RKO (cell line): ENCODE data around the gene HIVEP3.
A peak's percentile ranks its signal among the peaks of the same experiment; 100 is the strongest.

Experiments used
- DNase-seq: peaks from one replicate; pipeline ENCODE4 v3.0.0-alpha.2; 2016; ENCODE audit warnings: low spot score

HIVEP3 gene

GRCh38 chr1:41730806-41731205 lies 187.9 kb downstream of the HIVEP3 start:
- DNase-seq, result no peak

DNA sequence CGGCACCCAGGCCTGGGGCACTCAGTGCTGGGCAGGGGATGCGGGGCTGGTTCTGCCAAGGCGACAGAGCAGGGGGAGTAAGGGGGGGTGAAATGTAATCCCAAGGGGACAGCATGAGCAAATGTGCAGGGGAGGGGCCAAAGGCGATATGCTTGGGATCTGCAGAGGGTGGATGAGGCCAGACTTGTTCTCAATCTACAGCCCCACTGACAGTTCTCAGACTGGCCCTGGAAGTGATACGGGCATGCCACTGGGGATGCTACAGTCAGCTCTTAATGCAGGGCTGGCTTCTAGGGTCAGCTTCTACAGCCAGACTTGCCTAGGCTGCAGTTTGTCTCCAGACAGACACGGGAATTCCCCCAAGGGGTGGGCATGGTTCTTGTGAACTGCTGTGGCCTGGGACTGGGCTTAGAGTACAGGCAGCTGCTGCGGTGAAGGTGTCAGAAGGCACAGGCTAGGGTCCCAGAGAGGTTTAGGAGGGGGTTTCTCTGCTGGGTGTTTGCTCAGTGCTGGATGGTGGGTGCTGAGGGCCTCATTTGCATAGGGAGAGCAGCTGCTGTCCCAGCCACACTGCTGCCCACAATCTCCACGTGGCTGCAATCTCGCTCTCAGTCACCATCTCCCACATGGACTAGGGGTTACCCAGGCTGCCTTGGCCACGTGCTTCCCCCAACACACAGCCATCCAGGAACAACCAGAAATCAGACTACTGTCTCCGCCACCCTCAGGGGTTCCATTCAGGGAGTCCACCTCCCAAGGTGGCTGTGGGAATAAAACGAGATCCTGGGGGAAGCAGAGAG lies 190.1 kb downstream of the HIVEP3 start:
- no peak for DNase-seq

- no peak for DNase-seq
These were observed 191.0 kb downstream of the HIVEP3 start for GRCh38 chr1:41727749-41728115.

DNA sequence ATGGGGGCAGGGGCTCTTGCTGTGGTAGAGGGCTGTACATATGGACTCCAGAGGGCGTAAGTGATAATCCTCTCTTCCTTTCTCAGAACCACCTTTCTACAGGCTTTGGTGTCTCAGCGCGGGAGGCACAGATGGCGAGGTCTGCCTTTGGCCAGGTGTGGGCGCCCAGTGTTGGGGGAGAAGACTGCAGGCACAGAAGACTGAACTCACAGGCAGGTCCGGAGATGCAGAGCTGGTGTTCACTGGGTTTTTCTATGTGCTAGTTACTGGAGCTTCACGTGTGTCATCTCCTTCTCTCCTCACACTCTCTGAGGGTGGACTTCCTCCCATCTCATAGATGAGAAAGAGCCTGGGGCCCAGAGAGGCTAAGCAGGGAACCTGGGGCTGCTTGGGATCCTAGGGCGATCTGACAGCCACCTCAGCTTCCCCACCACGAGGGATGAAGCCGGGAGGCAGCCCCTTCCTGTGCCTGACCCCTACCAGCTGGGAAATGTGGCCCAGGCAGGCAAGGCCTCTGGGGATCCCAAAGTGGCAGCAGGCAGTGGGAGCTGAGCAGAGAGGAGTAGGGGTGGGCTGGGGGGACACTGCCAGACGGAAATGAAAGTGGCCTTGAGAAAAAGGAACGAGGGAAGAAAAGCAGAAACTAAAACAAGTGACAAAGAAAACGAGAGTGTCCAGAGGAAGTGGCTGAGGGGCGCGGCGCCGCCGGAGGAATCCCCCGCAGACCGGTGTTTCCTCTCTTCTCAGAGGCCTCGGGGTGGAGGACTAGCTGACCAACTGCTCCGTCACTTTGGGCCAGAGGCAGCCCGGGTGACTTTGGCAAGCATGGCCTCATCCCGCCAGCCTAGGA lies 191.6 kb downstream of the HIVEP3 start:
- DNase-seq, result no peak

DNA sequence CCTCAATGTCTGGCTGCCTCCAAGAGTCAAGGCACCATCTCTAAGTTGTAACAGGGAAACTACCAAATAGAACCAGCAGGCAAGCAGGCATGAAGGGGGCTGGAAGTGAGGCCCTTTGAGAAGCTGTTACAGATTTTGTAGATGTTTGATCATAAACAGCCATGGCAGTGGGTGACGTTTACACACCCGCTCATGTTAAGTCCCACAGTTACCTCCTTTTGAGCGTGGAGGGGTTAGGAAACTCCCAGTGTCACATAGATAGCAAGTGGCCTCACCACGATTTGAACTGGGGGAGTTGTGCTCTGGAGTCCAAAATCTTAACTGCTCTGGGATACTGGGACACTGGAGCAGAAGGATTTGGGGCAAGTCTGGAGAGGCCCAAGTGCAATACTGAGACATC lies 192.4 kb downstream of the HIVEP3 start:
- no peak for DNase-seq

DNA sequence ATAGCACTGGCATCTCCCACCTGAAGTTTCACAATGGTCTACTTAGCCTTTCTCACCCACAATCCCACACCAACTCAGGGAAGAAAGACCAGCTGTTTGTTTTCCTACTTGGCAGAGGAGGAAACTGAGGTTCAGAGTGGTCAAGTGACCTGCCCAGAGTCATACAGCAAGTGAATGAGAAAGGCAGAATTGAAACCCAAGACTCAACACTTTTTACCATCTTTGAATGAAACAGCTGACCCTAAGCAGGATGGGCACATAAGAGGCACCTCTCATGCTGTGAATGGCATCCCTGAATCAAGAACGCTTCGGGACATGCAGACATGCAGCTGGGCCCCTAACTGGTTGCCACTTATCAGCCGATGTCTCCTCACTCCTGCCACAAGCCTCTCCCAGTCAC lies 193.8 kb downstream of the HIVEP3 start:
- DNase-seq, result no peak

DNA sequence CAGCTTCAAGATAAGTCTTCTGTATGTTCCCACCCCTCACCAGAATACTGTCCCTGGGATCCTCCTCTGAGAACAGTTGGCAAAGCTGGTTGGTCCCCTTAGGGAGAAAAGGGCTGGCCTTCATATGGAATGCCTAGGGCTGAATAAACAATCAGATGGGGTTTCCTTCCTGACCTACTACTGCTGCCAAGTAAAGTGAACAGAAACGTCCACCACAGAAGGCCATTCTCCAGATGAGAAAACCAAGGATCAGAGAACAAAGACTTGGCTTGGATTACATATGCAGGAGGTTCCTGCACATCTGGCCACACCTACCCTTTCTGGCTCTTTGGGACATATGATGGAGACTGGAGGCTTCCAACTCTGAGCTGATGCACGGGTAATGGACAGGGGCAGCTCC lies 194.5 kb downstream of the HIVEP3 start:
- DNase-seq, result no peak

- DNase-seq, result no peak
These were observed 194.9 kb downstream of the HIVEP3 start for GRCh38 chr1:41723786-41724185.

DNA sequence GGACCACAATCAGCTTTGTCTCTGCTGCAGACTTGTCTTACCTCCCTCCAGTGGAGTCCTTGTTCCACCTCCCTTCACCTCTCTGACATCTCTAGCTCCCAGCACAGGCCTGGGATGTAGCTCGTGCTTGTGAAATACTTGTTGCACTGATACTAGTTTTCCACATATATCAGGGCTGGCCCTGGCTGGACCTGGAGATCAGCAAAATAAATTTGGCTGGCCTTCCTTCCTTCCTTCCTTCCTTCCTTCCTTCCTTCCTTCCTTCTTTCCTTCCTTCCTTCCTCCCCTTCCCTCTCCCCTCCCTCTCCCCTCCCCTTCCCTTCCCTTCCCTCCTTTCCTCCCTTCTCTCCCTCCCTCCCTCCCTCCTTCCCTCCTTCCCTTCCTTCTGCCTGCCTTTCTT lies 196.5 kb downstream of the HIVEP3 start:
- no peak for DNase-seq

GRCh38 chr1:41720861-41721410 lies 197.8 kb downstream of the HIVEP3 start:
- DNase-seq, result no peak

GRCh38 chr1:41719590-41719989 lies 199.1 kb downstream of the HIVEP3 start:
- no peak for DNase-seq

DNA sequence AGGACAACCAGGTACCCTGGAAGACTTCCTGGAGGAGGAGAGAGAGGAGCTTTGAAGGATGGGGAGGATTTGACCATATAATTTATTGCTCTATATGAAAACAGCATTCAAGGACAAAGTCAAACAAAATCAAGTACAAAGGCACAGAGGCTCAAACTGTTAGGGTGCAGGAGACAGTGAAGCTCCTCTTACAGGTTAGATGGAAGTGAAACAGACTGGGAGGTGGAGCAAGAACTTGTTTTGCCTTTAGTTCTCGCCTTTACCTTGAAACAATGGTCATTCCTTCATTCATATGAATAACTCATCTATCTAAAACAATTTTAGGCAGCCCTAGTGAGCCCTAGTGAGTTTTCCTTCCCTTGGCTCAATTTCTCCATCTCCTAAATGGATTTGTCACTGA lies 199.6 kb downstream of the HIVEP3 start:
- DNase-seq, result no peak

GRCh38 chr1:41718497-41718896 lies 200.2 kb downstream of the HIVEP3 start:
- no peak for DNase-seq

DNA sequence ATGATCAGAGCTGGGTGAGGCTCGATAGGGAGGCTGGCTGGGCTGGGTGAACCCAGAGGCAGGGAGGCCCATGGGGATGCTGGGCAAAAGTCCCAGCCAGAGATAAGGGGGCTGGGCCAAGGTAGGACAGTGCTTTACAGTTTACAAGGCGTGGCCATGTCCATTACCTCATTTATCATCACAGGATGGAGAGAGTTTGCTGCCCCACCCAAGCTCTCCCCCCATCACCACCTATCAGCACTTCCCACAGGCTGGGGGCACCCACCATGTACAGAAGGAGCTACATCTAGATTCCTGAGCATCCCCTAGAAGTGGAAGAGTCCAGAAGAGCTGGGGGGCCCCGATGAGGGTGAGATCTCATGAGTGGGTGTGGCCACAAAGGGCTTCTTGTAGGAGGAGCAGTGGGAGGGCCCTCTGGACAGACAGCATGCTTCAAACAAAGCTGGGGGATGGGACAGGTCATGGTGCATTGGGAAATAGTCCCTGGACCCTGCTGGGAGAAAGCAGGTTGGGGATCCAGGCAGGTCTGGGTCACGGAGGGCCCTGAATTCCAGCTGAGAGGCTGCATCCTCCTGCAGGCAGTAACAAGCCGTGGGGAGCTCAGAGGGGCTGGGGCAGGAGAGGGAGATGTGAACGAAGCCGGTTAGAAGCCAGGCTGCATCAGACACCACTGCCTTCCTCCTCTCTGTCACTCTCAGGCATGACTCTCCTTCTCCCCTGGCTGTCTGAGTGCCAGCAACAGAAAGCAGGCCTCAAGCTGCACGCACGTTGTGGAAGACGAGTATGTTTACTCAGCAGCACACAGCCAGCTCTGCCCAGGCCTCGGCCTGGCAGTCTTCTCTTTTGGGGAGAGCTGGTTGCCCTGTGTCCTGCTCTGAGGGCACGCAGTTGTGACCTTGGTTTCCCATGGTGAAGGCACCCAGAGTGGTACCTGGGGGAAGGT lies 202.3 kb downstream of the HIVEP3 start:
- DNase-seq, result no peak

- DNase-seq, result no peak
These were observed 203.2 kb downstream of the HIVEP3 start for GRCh38 chr1:41715441-41716095.

DNA sequence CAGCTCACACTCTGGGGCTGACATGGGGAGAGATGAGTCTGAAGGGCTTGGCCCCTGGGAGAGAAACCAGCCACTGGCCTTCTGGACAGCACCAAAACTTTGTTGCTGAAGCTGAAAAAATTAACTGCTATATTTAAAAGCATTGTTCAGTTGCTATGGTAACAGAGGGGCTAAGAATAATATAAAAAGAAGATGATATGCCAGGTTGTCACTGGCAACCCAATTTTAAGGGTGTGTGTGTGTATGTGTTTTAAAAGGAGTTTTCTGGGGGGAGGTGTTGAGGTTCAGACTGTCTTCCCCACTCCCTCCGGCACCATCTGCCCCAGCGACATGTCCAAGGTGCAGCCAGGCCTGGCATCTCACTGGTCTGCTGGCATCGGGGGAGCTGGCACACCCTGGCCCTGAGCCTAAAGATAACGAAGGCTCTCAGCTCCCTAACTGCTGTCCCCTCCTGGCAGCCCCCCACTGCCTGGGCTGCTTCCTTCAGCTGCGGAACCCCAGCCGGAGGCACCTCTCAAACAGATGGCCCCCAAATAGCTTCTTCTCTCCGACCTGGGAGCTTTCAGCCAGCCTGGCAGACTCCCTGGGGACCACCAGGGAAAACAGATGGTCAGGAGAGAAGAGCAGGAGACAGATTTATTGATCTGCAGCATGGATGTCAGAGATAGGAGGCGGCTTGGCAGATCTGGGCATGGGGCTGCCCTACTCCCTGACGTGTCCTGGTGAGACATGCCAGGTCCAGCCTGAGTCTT lies 203.9 kb downstream of the HIVEP3 start:
- DNase-seq, result no peak

GRCh38 chr1:41713557-41714327 lies 205.0 kb downstream of the HIVEP3 start:
- DNase-seq, result peak; percentile 46

- DNase-seq, result no peak
These were observed 205.6 kb downstream of the HIVEP3 start for GRCh38 chr1:41713141-41713540.

- DNase-seq, result no peak
These were observed 206.0 kb downstream of the HIVEP3 start for GRCh38 chr1:41712695-41713094.

DNA sequence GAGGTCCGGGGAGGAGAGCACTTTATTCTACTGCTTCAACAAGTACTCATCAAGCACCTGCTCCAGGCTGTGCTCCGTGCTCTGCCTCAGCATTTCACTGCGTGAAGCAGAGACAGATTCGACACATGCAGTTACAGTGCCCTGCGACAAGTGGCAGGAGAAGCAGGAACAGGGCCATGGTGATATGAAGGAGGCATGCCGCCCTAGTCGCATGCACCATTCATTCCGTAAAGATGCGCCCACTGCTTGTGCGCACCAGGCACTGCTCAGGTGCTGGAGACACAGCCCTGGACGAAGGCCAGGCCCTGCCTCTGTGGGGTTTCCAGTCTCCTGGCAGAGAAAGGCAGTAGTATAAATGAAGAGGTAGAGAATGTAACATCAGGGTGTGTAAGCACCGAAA lies 206.6 kb downstream of the HIVEP3 start:
- DNase-seq, result no peak
